OCI-LY1 (cell line): ENCODE measurements around the gene KLHL26.

Source experiments
- EZH2 ChIP-seq: fragments of 200-600 bp; sonication (generic), shearing (Covaris generic); IDR thresholded peaks from 2 replicates; pipeline ENCODE4 v1.8.0; 2017; ENCODE audit warnings: borderline replicate concordance, mixed run types, mild to moderate bottlenecking, antibody characterized with exemption, low read length, moderate library complexity, mixed read lengths
- TF ChIP-seq, protein P1 (sequence below): fragments of 200-600 bp; sonication (generic), shearing (Covaris generic); IDR thresholded peaks from 2 replicates; pipeline ENCODE4 v1.5.1; 2017; ENCODE audit warnings: mild to moderate bottlenecking, antibody characterized with exemption, low read length, moderate library complexity, mixed read lengths

DNA sequence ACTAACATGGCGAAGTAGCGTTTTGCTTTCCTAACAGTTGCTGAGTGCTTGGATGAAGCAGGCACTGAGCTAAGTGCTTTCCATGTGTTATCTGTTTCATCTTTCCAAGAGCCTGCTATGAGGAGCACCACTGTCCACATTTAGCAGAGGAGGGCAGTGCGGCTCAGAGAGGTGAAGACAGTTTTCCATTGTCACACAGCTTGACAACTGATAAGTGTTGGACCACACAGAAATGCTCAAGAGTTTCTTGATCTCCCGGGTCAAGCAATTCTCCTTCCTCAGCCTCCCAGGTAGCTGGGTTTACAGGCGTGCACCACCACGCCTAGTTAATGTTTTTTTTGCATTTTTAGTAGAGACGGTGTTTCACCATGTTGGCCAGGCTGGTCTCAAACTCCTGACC, 39.9 kb downstream of the KLHL26 start:
- TF ChIP-seq, protein P1, sequence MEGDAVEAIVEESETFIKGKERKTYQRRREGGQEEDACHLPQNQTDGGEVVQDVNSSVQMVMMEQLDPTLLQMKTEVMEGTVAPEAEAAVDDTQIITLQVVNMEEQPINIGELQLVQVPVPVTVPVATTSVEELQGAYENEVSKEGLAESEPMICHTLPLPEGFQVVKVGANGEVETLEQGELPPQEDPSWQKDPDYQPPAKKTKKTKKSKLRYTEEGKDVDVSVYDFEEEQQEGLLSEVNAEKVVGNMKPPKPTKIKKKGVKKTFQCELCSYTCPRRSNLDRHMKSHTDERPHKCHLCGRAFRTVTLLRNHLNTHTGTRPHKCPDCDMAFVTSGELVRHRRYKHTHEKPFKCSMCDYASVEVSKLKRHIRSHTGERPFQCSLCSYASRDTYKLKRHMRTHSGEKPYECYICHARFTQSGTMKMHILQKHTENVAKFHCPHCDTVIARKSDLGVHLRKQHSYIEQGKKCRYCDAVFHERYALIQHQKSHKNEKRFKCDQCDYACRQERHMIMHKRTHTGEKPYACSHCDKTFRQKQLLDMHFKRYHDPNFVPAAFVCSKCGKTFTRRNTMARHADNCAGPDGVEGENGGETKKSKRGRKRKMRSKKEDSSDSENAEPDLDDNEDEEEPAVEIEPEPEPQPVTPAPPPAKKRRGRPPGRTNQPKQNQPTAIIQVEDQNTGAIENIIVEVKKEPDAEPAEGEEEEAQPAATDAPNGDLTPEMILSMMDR: no peak
- TF ChIP-seq EZH2: no peak
